GM23338 (cell line): ENCODE results near the gene RPRD1A.
"Not testable (repeated sequence)": the region's sequence is repeated elsewhere in the genome, so short reads cannot be mapped to it uniquely, and the experiment has no call there.

Experiments used
- EZH2phosphoT487 ChIP-seq: fragments of 200-600 bp; sonication (generic); IDR thresholded peaks from one replicate; pipeline ENCODE4 v1.8.1; 2018; ENCODE audit warnings: antibody characterized with exemption; ENCODE audit not compliant: unreplicated experiment
- TF ChIP-seq, protein P1 (sequence below), 2 experiments: fragments of 200-600 bp in 1 of 2; sonication (generic) in 1 of 2; conservative IDR thresholded peaks; 2 replicates each; pipeline versions ENCODE4 v1.5.1 to v1.6.1; 2016 to 2017; ENCODE audit warnings: antibody characterized with exemption in 2 of 2, low read depth in 2 of 2, mild to moderate bottlenecking in 2 of 2, moderate library complexity in 1 of 2

DNA sequence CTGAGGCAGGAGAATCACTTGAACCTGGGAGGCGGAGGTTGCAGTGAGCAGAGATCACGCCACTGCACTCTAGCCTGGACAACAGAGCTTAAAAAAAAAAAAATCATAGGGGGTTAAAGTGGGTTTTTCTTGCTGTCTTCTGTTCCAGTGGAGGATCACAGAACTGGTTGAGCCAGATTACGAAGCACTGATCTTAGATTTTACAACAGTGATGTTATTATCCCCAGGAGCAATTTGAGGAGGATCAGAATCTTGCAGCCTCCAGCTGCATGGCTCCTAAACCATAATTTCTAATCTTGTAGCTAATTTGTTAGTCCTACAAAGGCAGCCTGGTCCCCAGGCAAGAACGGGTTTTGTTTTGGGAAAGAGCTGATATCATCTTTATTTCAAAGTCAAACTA is 99.5 kb downstream of the RPRD1A start:
- TF ChIP-seq, protein P1, sequence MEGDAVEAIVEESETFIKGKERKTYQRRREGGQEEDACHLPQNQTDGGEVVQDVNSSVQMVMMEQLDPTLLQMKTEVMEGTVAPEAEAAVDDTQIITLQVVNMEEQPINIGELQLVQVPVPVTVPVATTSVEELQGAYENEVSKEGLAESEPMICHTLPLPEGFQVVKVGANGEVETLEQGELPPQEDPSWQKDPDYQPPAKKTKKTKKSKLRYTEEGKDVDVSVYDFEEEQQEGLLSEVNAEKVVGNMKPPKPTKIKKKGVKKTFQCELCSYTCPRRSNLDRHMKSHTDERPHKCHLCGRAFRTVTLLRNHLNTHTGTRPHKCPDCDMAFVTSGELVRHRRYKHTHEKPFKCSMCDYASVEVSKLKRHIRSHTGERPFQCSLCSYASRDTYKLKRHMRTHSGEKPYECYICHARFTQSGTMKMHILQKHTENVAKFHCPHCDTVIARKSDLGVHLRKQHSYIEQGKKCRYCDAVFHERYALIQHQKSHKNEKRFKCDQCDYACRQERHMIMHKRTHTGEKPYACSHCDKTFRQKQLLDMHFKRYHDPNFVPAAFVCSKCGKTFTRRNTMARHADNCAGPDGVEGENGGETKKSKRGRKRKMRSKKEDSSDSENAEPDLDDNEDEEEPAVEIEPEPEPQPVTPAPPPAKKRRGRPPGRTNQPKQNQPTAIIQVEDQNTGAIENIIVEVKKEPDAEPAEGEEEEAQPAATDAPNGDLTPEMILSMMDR (conservative IDR thresholded peaks at IDR 0.05; ENCODE audit: low read depth in 2 of 2) = not testable (repeated sequence)
- TF ChIP-seq EZH2phosphoT487 = not testable (repeated sequence)
